GM20000 (cell line): ENCODE data around the gene LINGO1.

Experiments used
- DNase-seq: peaks from one replicate; pipeline ENCODE4 v3.0.0; 2012; ENCODE audit warnings: low spot score
- CTCF ChIP-seq: IDR thresholded peaks from 2 replicates; pipeline ENCODE4 v1.5.1; 2012; ENCODE audit warnings: mild to moderate bottlenecking, control low read depth; ENCODE audit errors: extremely low read depth, missing control alignments

The LINGO1 gene

GRCh38 chr15:77631745-77632533 lies 773 bp downstream of the LINGO1 start:
- peak; percentile 54 for DNase-seq
- no peak for TF ChIP-seq CTCF

- DNase-seq: peak; percentile 33
- no peak for TF ChIP-seq CTCF
These were observed 1.6 kb downstream of the LINGO1 start for GRCh38 chr15:77630956-77631744.

- no peak for DNase-seq
- no peak for TF ChIP-seq CTCF
These were observed 2.7 kb downstream of the LINGO1 start for GRCh38 chr15:77630056-77630455.

- peak; percentile 18 for DNase-seq
- no peak for TF ChIP-seq CTCF
These were observed 3.4 kb downstream of the LINGO1 start for GRCh38 chr15:77629070-77630030.

- no peak for TF ChIP-seq CTCF
- no peak for DNase-seq
These were observed 4.7 kb downstream of the LINGO1 start for GRCh38 chr15:77628010-77628409.

- no peak for DNase-seq
- TF ChIP-seq CTCF: no peak
These were observed 5.1 kb downstream of the LINGO1 start for GRCh38 chr15:77627581-77627980.
